WI38 (cell line): ENCODE data around the gene PACRG.

Source experiments
- H3K4me3 ChIP-seq: 2 replicates; pipeline ENCODE4 v1.5.1; 2011; ENCODE audit warnings: low read depth, mild to moderate bottlenecking, control low read depth, low read length
- CTCF ChIP-seq: IDR thresholded peaks from 2 replicates; pipeline ENCODE4 v1.5.1; 2012; ENCODE audit warnings: low read depth, mild to moderate bottlenecking, control low read depth, low read length

The PACRG gene

GRCh38 chr6:163327165-163327880, 599.5 kb downstream of the PACRG start:
- H3K4me3 ChIP-seq: no peak overlapping the region
- TF ChIP-seq CTCF: no peak

GRCh38 chr6:163327921-163328320, 600.1 kb downstream of the PACRG start:
- no peak overlapping the region for H3K4me3 ChIP-seq
- TF ChIP-seq CTCF: no peak

- no peak for TF ChIP-seq CTCF
- H3K4me3 ChIP-seq: no peak overlapping the region
Observed at GRCh38 chr6:163328411-163328810, 600.6 kb downstream of the PACRG start.

GRCh38 chr6:163329991-163330390, 602.2 kb downstream of the PACRG start:
- TF ChIP-seq CTCF: no peak
- no peak overlapping the region for H3K4me3 ChIP-seq

- no peak for TF ChIP-seq CTCF
Observed at GRCh38 chr6:163331245-163331644, 603.5 kb downstream of the PACRG start.

GRCh38 chr6:163332575-163332974, 604.8 kb downstream of the PACRG start:
- no peak for TF ChIP-seq CTCF
- H3K4me3 ChIP-seq: no peak overlapping the region

More at GRCh38 chr6:163331245-163331644, 603.5 kb downstream of the PACRG start:
- no peak overlapping the region for H3K4me3 ChIP-seq

GRCh38 chr6:163333038-163333437, 605.3 kb downstream of the PACRG start:
- TF ChIP-seq CTCF: no peak
- no peak overlapping the region for H3K4me3 ChIP-seq
